Activated B cell treated with CpG ODN at 0.5 μM for 24 hours (primary cell): ENCODE measurements around the gene SEMA3F. TPM values are rescaled to one million over a fixed set of nuclear protein-coding genes. Genes with fewer than 3 reads are reported as not detected.

Experiments
- ATAC-seq: fragments of 200-7000 bp; cut with Tn5 transposase; one replicate; pipeline ENCODE4 v1.10.0; 2021; ENCODE audit warnings: low read depth, mild to moderate bottlenecking, moderate library complexity
- CTCF ChIA-PET: fragments of 350-600 bp; sonication (Branson Sonifier 250); formaldehyde crosslinking; loops from one replicate; lab custom pipeline; 2021; ENCODE audit warnings: antibody characterized with exemption; lab: Charles Lee
- POLR2A ChIA-PET: fragments of 350-600 bp; sonication (Branson Sonifier 250); formaldehyde crosslinking; loops from one replicate; lab custom pipeline; 2021; ENCODE audit warnings: antibody characterized with exemption; lab: Charles Lee
- DNase-seq: peaks from one replicate; pipeline ENCODE4 v3.0.0; 2022
- H3K27ac Mint-ChIP-seq: one replicate; pipeline ENCODE4 v1.8.0; 2020; ENCODE audit warnings: mixed read lengths
- H3K27me3 Mint-ChIP-seq: one replicate; pipeline ENCODE4 v1.8.0; 2021; ENCODE audit warnings: mixed read lengths
- H3K36me3 Mint-ChIP-seq: one replicate; pipeline ENCODE4 v1.8.0; 2021; ENCODE audit warnings: low read depth, mixed read lengths
- H3K4me1 Mint-ChIP-seq: one replicate; pipeline ENCODE4 v1.8.0; 2021; ENCODE audit warnings: mixed read lengths
- H3K4me3 Mint-ChIP-seq: one replicate; pipeline ENCODE4 v1.8.0; 2020; ENCODE audit warnings: mild to moderate bottlenecking, mixed read lengths
- H3K9me3 Mint-ChIP-seq: one replicate; pipeline ENCODE4 v1.8.0; 2020; ENCODE audit warnings: mixed read lengths
- intact Hi-C: fragments of 100-400 bp; cut with micrococcal nuclease; formaldehyde crosslinking; loops from one replicate; pipeline ENCODE4 v1.15.1; 2024
- total RNA-seq: library from RNA; stranded (reverse); gene quantifications from 2 replicates; pipeline ENCODE4 v1.2.3, GENCODE V29; 2022
- TF ChIP-seq, protein P1 (sequence below): fragments of 200-600 bp; IDR thresholded peaks from one replicate; pipeline ENCODE4 v1.8.0; 2022; ENCODE audit warnings: antibody characterized with exemption, mild to moderate bottlenecking

The SEMA3F gene
- total RNA-seq, 1 donor from 2014 or later: not detected

DNA sequence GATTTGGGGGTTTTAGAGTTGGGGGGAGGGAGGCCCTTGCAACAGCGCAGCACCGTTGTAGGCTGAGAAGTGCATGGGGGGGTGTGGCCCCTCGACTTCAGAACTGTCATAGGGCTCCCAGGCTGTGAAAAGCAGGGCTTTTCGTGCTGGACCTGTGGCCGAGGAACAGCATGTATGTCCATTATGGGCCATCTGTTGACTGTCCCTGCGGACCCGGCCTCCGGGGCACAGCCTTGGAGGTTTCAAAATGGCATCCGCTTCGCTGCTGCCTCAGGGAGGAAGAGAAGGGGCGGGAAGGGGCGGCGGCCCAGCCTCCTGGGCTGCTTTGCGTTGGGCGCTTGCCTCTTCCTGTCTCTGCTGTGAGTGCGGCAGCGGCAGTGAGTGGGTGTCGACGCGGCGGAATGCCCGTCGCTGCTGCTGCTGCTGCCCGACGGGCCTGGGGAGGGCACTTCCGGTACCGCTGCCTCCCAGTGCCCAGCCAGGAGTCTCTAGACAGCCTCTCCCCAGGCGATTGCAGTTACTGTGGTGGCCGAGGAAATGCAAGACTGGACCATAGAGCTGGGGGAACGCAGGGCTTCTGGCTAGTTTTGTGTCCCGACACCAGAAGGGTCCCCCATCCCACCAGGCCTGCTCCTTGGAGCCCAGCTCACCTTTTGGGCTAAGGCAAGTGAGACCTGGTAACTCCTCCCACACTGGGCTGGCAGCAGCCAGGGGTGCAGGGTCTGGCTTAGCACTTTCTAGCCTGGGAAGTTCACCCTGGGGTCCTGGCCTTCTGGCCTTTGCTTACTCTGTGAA is 82.8 kb downstream of the SEMA3F start:
- peak; percentile 34 for ATAC-seq
- ChIA-PET POLR2A (interaction anchor here (0.6 to 5.6 kb wide), 10 partner anchors 9 to 895 kb away, joined by 3 to 47 read pairs (median 4); partner anchors contain the start of genes HYAL3, IFRD2 and NAA80), CTCF (interaction anchor here (10.5 kb wide), 1 partner anchor 10 kb away, joined by 76 read pairs; no protein-coding TSS in a partner anchor)
- Mint-ChIP-seq H3K4me3 (peak overlapping the region; percentile 95), H3K4me1 (peaks cover 69% of the 10 kb centered on the region), H3K27me3 (no peaks in the 10 kb centered on the region), H3K36me3 (peaks cover 41% of the 10 kb centered on the region), H3K9me3 (no peaks in the 10 kb centered on the region), H3K27ac (peak overlapping the region; percentile 91)
- DNase-seq: peak; percentile 74
- TF ChIP-seq, protein P1, sequence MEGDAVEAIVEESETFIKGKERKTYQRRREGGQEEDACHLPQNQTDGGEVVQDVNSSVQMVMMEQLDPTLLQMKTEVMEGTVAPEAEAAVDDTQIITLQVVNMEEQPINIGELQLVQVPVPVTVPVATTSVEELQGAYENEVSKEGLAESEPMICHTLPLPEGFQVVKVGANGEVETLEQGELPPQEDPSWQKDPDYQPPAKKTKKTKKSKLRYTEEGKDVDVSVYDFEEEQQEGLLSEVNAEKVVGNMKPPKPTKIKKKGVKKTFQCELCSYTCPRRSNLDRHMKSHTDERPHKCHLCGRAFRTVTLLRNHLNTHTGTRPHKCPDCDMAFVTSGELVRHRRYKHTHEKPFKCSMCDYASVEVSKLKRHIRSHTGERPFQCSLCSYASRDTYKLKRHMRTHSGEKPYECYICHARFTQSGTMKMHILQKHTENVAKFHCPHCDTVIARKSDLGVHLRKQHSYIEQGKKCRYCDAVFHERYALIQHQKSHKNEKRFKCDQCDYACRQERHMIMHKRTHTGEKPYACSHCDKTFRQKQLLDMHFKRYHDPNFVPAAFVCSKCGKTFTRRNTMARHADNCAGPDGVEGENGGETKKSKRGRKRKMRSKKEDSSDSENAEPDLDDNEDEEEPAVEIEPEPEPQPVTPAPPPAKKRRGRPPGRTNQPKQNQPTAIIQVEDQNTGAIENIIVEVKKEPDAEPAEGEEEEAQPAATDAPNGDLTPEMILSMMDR: no peak
- intact Hi-C loops: loop anchor here (1.0 to 10.0 kb wide), 5 partner anchors 8 to 897 kb away; partner anchors contain the start of genes INKA1, TUSC2 and USP4

DNA sequence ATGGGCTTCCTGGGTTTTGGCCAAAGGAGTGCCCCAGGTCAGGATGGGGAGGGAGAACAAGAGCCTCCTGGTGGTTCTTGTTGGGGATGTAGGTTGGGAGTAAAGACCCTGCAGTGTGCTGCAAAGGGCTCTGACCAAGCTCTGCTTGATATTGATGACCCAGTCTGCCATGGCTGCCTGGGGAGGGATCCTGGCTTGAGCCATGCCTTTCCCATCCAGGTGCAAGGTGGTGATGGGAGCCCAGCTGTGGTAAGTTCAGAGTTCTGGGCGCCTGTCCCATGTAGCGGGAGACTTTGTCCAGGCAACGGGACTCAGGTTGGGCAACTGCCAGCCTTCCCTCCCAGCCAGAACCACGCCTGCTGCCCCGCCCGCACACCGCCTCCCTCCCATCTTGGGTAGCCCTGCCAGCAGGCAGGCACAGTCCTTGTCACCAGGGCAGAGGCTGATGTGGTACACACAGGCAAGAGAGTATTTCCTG is 83.5 kb downstream of the SEMA3F start:
- Mint-ChIP-seq H3K36me3 (peaks cover 41% of the 10 kb centered on the region), H3K4me3 (peak overlapping the region; percentile 95), H3K4me1 (peaks cover 72% of the 10 kb centered on the region), H3K27ac (peak overlapping the region; percentile 91), H3K9me3 (no peaks in the 10 kb centered on the region), H3K27me3 (no peaks in the 10 kb centered on the region)
- ChIA-PET CTCF (interaction anchor here (10.5 kb wide), 1 partner anchor 11 kb away, joined by 76 read pairs; no protein-coding TSS in a partner anchor), POLR2A (interaction anchor here (1.0 to 5.6 kb wide), 4 partner anchors 9 to 99 kb away, joined by 4 to 47 read pairs (median 23); partner anchors contain the start of genes HYAL3 and NAA80)
- no peak for ATAC-seq
- TF ChIP-seq, protein P1: no peak
- DNase-seq: no peak
- intact Hi-C loops: loop anchor here (1.0 to 10.0 kb wide), 3 partner anchors 8 to 434 kb away; partner anchors contain the start of gene INKA1

Other genes with a start within 250 kb of the SEMA3F start
- gene MON1A, start 225.5 kb upstream of the SEMA3F start, total RNA-seq: 6.3 and 7.1 TPM in 2 replicates
- 160 and 172 TPM in 2 replicates for gene RBM6, start 215.2 kb upstream of the SEMA3F start, total RNA-seq
- 261 and 316 TPM in 2 replicates for gene RBM5, start 66.4 kb upstream of the SEMA3F start, total RNA-seq
- gene GNAT1, start 36.3 kb downstream of the SEMA3F start, total RNA-seq: not detected in 2 replicates
- gene SLC38A3, start 49.9 kb downstream of the SEMA3F start, total RNA-seq: not detected in 2 replicates
- gene GNAI2, start 80.9 kb downstream of the SEMA3F start, total RNA-seq: 281 and 295 TPM in 2 replicates
- gene SEMA3B, start 113.8 kb downstream of the SEMA3F start, total RNA-seq: 0.15 TPM in 1 of 2 replicates, not detected in the other
- gene LSMEM2, start 123.8 kb downstream of the SEMA3F start, total RNA-seq: not detected in 2 replicates
- 92.2 and 105 TPM in 2 replicates for gene IFRD2, start 137.1 kb downstream of the SEMA3F start, total RNA-seq
- gene HYAL3, start 144.1 kb downstream of the SEMA3F start, total RNA-seq: 2.0 and 2.5 TPM in 2 replicates
- 23.9 and 24.8 TPM in 2 replicates for gene NAA80, start 144.1 kb downstream of the SEMA3F start, total RNA-seq
- 0.47 and 0.73 TPM in 2 replicates for gene HYAL1, start 148.2 kb downstream of the SEMA3F start, total RNA-seq
- gene HYAL2, start 167.4 kb downstream of the SEMA3F start, total RNA-seq: 4.2 and 4.4 TPM in 2 replicates
- gene TUSC2, start 172.9 kb downstream of the SEMA3F start, total RNA-seq: 32.2 and 33.4 TPM in 2 replicates
- gene RASSF1, start 185.5 kb downstream of the SEMA3F start, total RNA-seq: 34.0 and 38.0 TPM in 2 replicates
- 0.61 and 0.64 TPM in 2 replicates for gene ZMYND10, start 190.4 kb downstream of the SEMA3F start, total RNA-seq
- 23.6 and 26.4 TPM in 2 replicates for gene NPRL2, start 195.5 kb downstream of the SEMA3F start, total RNA-seq
- 22.9 and 26.0 TPM in 2 replicates for gene CYB561D2, start 195.5 kb downstream of the SEMA3F start, total RNA-seq
- 18.7 and 19.6 TPM in 2 replicates for gene TMEM115, start 204.2 kb downstream of the SEMA3F start, total RNA-seq